Dedifferentiated amniotic fluid mesenchymal stem cell (primary cell): Measurements from ENCODE around the gene OR5V1.
"Not testable (repeated sequence)": the region's sequence is repeated elsewhere in the genome, so short reads cannot be mapped to it uniquely, and the experiment has no call there.

Experiments
- DNase-seq: peaks from one replicate; pipeline ENCODE4 v3.0.0-alpha.2; 2016; ENCODE audit errors: extremely low spot score

OR5V1 gene

DNA sequence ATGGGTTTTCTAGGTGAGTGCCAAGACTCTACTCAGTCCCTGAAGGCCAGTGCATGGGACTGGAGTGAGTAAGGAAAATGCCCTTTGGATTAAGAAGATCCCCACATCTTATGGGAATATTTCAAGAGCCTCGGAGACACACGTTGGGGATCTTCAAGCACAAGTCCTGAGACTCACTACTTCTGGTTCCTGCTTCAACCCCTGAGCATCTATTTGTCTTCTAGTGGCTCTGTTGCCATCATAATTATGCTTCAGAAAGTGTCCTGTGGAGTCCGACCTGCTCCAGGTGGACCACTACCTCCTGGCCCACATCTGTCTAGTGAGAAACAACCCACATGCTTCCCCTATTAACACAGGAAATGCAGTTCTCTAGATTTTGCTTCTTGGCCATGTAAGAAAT is at the start of gene OR5V1:
TSS of gene OR5V1 (minus strand) at position 101 of the 400 bp plus-strand sequence. CDS start 12,670 bp downstream, outside the sequence.
- DNase-seq, result no peak

DNA sequence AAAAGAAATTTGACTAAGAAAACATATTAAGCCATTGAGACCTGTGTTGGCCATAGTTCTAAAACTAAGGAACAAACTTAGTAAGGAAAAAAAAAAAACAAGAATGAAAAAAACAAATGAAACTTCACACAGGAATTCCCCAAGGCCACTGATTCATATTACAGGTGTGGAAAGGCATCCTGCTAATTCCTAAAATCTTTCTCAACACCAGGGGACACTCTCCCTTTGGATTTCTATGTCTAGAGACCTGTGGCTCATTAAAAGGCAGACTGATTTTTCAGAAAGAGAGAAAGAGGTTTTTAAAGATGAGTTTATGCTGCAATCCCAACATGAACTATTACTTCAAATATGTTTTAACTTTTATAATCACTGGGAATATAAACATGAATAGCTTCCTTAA is 45.9 kb upstream of the OR5V1 start, which contains the start of gene OR12D1:
TSS of gene OR12D1 (plus strand) at position 341 of the 400 bp plus-strand sequence.
- no peak for DNase-seq

DNA sequence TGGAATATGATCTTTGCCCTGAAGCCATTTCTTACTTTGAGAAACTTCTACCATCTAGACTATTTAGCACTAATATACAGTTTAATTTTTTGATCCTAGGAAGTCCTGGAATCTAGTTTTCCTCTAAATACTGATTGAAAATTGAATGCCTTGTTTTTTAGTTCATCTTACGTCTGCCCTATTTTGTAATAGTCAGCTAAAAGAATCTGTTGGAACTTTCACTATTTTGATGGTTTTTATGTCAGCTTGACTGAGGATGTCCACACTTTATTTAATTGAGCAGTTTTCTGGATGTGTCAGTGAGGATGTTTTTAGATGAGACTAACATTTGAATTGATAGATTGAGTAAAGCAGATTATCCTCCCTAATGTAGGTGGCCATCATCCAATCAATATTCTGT is 35.1 kb upstream of the OR5V1 start:
- DNase-seq, result no peak

DNA sequence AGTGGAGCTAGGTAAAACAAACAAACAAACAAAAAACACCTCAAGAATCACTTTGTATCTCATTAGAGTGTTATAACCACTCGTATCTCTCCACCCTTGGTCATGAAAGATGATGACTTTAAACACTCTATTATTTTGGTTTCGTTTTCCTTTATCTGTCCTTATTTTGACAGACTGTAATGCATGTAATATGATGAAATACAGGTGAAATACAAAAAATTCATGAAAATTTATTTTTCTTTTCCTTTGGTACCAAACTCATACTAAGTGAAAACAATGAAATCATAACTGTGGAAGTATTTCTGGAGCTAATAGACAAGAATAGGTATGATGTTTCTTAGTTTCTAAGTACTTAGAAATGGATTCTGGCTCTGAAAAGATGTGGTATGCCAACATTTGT is 30.9 kb upstream of the OR5V1 start:
- DNase-seq, result no peak

DNA sequence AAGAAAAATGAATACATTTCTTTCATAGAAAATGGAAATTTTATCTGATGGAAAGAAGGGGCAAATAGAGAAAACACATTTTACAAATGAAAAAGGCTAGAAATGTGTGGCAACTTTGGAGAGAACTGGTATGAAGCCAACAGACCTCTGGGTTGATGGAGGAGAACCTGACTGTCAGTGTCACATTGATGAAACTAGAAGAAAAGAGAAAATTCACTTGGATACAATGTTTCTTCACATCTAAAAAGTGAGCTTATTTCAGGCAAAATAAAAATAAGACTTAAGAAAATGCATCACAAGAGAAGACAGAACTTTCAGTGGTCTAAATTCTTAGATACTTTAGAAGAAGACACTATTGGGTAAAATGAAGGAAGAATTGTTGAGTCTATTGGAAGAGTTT is 26.7 kb upstream of the OR5V1 start, which contains the start of gene OR12D2:
TSS of gene OR12D2 (plus strand) at position 301 of the 400 bp plus-strand sequence. CDS start 1,069 bp downstream, outside the sequence.
- DNase-seq, result no peak

DNA sequence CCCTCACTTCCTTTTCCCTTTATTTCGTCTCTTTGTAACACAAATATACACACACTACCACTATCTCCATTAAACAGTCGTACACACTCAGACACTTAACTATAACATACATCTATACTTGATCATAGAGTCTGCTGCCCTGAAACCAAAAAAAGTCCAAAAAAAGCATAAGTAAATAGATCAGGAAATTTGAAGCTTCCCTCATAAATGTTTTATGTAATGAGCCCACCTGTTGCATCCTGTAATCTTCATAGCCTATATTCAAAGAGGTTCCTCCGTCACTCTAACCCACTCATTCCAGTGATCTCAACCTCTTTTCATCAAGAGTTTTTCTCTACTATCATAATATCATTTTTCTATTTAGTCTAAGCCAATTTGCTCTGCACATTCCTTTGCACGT is 19.9 kb upstream of the OR5V1 start:
- DNase-seq, result no peak

DNA sequence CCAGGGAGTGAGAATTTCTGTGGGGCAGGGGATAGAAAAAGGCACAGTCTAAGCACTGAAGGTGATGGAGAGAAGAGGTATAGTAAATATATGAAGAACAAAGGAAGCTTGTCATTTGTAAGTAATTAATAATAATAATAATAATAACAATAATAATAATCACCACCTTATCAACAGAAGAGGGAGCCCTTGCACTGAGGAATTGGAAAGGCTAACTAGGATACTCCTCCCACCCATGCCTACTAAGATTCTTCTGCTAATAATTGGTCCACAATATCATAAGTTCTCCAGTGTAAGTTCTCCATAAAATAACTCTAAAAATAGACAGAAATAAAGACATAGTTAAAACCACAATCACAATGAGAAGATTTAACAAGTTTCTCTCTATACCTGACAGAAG is 7.3 kb upstream of the OR5V1 start:
- DNase-seq, result no peak

DNA sequence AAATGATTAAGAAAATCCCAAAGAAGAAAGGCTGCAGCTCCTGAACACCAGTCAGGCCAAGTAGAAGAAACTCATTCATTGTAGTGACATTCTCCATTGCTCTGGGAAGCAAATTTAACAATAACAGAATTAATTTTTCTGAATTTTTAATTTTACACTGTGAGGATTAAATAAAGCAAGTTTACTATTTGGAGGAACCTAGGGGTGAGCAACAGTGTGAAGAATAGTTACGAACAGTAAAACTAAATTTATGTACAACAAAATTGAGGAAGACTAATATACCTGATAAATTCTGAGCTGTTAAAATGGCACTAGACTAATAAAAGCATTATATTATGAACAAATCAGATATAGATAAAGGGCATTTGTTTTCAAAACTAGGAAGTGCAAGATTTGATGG is 6.5 kb upstream of the OR5V1 start, which contains the start of gene OR12D3:
TSS of gene OR12D3 (minus strand) at position 101 of the 400 bp plus-strand sequence. CDS start at position 97, 4 bp downstream.
- no peak for DNase-seq

DNA sequence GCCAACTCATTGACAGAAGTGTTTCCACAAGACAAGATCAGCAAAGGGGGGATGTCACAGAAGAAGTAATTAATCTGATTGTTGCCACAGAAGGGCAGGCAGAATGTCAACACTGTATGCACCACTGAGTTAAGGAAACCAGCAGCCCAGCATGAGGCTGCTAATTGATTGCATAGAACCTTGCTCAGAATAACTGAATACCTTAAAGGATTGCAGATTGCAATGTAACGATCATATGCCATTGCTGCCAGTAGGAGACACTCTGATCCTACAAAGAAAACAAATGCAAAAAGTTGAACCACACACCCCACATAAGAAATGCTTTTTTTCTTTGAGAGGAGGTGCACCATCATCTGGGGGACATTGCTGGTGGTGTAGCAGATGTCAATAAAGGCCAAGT is 13.1 kb downstream of the OR5V1 start:
- no peak for DNase-seq

DNA sequence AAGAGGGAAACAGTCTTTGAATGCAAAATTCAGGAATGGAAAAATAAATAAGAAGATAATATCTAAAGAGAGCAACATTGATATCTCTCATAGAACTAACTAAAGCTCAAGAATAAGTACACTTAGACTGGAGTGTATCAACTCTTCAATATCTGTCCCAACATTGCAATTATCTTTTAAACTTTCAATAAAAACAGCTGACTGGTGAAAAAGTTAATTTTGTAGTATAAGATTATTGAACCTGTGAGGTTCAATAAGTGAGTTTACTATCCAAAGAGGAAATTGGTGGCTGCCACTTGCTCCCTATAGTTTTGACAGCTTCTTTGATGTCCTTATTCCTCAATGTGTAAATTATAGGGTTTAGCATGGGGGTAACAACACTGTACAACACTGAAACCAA is 13.7 kb downstream of the OR5V1 start:
- no peak for DNase-seq

DNA sequence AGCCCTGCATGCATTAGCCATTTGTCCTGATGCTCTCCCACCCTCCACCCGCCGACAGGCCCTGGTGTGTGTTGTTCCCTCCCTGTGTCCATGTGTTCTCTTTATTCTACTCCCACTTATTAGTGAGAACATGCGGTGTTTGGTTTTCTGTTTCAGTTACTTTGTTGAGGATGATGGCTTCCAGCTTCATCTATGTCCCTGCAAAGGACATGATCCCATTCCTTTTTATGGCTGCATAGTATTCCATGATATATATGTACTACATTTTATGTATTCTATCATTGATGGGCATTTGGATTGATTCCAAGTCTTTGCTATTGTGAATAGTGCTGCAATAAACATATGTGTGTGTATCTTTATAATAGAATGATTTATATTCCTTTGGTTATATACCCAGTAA is 19.3 kb downstream of the OR5V1 start:
- DNase-seq, result not testable (repeated sequence)

DNA sequence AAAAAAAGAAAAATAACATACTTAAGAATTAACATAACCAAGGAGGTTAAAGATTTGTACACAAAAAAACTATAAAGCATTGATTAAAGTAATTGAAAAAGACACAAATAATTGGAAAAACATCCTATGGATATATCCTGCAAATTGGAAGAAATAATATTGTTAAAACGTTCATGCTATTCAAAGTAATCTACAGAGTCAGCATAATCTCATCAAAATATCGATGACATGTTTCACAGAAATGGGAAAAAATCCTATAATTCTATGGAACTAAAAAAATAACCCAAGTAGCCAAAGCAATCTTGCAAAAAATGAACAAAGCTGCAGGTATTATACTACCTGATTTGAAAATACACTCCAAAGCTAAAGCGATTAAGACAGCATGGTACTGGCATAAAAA is 23.3 kb downstream of the OR5V1 start:
- DNase-seq, result no peak

DNA sequence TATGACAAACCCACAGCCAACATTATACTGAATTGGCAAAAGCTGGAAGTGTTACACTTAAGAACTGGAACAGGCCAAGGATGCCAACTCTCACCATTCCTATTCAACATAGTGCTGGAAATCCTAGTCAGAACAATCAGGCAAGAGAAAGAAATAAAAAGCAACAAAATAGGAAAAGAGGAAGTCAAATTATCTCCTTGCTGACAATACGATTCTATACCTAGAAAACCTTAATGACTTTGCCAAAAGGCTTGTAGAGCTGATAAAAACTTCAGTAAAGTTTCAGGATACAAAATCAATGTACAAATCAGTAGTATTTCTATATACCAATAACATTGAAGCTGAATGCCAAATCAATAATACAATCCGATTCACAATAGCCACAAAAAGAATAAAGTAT is 32.4 kb downstream of the OR5V1 start:
- DNase-seq, result no peak

DNA sequence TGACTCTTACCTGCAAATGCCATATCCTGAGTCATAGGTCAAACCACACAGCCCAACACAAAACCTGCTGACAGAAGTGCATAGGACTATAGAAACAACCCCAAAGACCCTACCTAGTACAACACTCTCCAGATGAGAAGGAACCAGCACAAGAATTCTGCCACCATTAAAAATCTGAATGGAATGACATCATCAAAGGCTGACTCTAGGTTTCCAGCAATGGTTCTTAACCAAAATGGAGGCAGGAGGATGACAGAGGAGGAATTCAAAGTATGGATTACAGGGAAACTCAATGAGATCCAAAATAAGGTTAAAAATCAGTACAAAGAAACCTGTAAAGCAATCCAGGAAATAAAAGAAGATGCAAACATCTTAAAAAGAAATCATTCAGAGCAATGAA is 36.0 kb downstream of the OR5V1 start:
- DNase-seq, result no peak

DNA sequence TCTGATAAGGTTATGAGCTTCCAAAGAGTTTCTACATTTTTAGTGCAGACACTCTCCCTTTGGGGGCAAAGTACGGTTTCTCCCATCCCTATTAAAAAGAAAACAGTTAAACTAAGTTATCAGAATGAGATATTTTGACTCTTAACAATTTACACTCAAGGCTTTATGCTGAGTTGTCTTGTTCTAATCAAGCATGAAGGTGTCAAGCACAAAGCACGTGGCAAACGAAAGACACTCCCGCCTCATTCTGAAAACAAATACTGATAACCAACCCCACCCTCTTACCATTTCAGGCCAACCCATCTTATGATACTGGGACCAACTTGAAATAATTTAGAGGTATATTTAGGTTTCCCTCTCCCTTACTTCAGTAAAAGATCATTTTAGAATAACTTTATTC is 42.9 kb downstream of the OR5V1 start:
- no peak for DNase-seq

DNA sequence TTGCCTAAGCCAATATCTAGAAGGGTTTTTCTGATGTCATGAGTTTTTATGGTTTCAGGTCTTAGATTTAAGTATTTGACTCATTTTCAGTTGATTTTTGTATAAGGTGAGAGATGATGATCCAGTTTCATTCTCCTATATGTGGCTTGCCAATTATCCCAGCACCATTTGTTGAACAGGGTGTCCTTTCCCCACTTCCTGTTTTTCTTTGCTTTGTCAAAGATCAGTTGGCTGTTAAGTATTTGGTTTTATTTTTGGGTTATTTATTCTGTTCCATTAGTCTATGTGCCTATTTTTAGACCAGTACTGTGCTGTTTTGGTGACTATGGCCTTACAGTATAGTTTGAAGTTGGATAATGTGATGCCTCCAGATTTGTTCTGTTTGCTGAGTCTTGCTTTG is 45.3 kb downstream of the OR5V1 start:
- not testable (repeated sequence) for DNase-seq

DNA sequence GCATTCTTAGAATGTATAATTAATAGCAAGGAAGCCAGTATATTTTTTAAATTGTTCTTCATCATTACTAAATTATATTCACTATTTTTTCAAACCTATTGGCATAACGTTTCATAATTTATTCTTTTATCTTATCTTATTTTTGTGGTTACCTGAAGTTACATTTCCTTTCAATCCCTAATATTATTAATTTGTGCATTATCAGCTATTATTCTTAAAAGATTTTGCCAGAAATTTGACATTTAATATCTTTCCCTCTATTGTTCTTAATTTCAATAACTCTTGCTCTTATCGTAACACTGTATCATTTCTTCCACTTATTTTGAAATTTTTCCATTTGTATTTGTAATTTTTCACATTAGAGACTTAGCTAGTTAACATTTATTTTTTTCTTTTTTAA is 48.7 kb downstream of the OR5V1 start:
- DNase-seq, result no peak
